Measurements from ENCODE around the gene SECISBP2.

DNA sequence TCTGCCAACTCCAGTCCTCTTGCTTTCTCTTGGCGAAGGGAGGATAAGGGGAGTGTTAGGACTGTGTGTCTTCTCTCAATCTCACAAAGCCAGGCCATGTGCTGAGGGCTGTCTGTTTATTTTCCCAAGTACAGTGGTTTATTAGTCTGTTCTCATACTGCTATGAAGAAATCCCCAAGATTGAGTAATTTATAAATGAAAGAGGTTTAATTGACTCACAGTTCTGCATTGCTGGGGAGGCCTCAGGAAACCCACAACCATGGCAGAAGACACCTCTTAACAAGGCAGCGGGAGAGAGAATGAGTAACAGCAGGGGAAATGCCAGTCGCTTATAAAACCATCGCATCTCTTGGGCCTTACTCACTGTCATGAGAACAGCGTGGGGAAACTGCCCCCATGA lies 43.5 kb upstream of the SECISBP2 start:
- TF ChIP-seq EZH2phosphoT487 (IDR thresholded peaks at IDR 0.05) (no peak), EZH2 (IDR thresholded peaks at IDR 0.05) (no peak)
- TF ChIP-seq, protein P1, sequence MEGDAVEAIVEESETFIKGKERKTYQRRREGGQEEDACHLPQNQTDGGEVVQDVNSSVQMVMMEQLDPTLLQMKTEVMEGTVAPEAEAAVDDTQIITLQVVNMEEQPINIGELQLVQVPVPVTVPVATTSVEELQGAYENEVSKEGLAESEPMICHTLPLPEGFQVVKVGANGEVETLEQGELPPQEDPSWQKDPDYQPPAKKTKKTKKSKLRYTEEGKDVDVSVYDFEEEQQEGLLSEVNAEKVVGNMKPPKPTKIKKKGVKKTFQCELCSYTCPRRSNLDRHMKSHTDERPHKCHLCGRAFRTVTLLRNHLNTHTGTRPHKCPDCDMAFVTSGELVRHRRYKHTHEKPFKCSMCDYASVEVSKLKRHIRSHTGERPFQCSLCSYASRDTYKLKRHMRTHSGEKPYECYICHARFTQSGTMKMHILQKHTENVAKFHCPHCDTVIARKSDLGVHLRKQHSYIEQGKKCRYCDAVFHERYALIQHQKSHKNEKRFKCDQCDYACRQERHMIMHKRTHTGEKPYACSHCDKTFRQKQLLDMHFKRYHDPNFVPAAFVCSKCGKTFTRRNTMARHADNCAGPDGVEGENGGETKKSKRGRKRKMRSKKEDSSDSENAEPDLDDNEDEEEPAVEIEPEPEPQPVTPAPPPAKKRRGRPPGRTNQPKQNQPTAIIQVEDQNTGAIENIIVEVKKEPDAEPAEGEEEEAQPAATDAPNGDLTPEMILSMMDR (IDR thresholded peaks at IDR 0.05): no peak
